ENCODE data around the gene GLS. TPM values are rescaled to one million over a fixed set of nuclear protein-coding genes. Genes with fewer than 3 reads are reported as not detected.
A peak's percentile ranks its signal among the peaks of the same experiment; 100 is the strongest.
"Not testable (repeated sequence)": the region's sequence is repeated elsewhere in the genome, so short reads cannot be mapped to it uniquely, and the experiment has no call there.

The GLS gene
- total RNA-seq, 2 experiments from 2014 or later = 187 to 191 TPM

DNA sequence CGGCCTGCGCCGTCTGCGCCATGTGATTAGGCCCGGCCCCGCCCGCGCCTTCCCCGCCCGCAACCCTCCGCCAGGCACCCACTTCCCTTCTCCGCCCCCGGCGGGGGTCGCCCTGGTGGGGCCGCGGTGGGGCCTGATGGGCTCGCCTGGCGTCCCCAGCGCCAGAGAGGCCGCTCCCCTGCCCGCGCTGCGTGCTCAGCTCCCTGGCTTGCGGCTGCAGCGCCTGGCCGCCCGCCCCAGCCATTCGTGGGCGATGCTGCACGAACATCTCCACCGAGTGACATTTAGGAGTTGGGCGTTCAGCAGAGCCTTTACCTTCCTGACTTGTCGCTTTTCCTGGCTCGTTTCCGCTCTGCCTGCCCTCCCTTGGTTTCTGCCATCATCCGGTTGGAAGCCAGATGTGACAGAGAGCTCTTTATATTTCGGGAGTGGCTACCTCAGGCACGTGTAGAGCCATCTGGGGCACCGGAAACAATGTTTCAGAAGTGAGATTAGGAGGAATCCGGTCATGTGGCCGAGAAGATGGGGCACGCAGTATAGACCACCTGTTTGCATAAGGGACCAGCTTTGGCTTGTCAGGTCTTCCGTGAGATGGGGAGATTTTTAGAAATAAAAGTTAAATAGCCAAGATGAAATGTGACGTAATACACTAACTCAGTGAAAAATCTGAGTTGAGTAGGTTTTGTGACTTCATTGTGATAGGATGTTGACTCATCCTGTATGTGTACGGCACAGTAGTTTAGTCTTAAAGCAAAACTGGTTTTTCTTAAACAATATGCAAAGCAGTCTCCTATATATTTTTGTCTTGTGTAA, 1.2 kb downstream of the GLS start:
- Mint-ChIP-seq H3K4me1 (peaks cover 39% of the 10 kb centered on the region), H3K36me3 (peaks cover 31% of the 10 kb centered on the region), H3K27me3 (peaks cover 2% of the 10 kb centered on the region), H3K27ac (peak overlapping the region; percentile 99), H3K4me3 (peak overlapping the region; percentile 96), H3K9me3 (ENCODE audit: low read depth) (no peaks in the 10 kb centered on the region)
- ATAC-seq (peak; percentile 43), DNase-seq (peak; percentile 90)
- CTCF ChIA-PET = interaction anchor here (0.8 to 2.7 kb wide), 6 partner anchors 8 to 142 kb away, joined by 3 to 12 read pairs (median 4); no protein-coding TSS in a partner anchor

DNA sequence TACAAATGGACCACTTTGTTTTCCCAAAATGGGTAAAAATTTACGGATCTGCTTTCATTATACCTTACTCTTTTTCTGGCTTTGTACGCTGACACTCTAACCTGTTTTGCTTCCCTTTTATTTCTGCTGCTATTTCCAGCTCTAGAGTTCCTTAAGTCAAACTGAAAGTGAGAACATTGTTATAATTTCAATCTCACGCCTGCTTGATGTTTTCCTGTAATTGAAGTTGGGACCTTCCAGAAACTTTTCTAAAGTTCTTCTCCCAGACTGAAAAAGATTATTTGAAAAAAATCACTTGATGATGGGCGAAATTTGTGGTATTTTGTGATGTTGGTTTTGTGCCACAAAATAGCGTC, 1.8 kb downstream of the GLS start:
- ATAC-seq = no peak

DNA sequence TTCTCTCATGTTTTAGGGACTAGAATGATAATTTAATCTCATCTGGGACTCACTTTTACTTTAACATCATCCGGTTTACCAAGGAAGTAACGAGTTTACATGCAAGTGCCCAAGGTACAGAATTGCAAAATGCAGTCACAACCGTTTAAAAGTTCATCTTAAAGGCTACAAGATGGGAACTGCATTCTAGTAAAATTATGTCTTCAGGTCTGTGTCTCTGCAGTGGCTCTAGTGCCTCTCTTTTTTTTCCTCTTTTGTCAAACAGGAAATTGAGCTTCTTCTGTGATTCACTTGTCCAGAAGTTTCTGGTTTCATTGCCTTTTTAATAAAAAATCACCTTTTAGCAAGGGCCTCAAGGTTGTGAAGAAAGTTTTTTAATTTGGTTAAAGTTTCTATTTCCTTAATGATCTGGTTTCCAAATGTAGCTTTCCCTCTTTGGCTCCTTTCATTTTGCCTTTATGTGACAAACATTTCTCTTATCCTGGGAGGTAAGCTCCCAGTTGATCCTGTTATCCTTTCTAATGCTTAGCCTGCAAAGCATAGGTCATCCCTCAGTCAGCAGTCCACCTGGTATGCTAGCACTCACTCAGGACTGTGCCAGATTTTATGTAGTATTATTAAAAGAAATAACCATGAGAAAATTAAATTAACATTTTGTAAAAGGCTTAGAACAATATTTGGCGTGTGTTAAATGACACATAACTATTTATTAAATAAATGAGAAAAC, 2.4 kb downstream of the GLS start:
- no peaks in the 10 kb centered on the region for H3K9me3 Mint-ChIP-seq (ENCODE audit: low read depth)
- DNase-seq = no peak
- ATAC-seq = no peak
- CTCF ChIA-PET = interaction anchor here (0.8 to 2.7 kb wide), 6 partner anchors 7 to 140 kb away, joined by 3 to 12 read pairs (median 4); no protein-coding TSS in a partner anchor
- H3K36me3 Mint-ChIP-seq = peaks cover 37% of the 10 kb centered on the region
- peak overlapping the region; percentile 96 for H3K4me3 Mint-ChIP-seq
- peak overlapping the region; percentile 99 for H3K27ac Mint-ChIP-seq
- peaks cover 2% of the 10 kb centered on the region for H3K27me3 Mint-ChIP-seq
- peaks cover 44% of the 10 kb centered on the region for H3K4me1 Mint-ChIP-seq

More for the DNA sequence above, 1.8 kb downstream of the GLS start:
- peaks cover 31% of the 10 kb centered on the region for H3K36me3 Mint-ChIP-seq
- H3K4me3 Mint-ChIP-seq = peak overlapping the region; percentile 96
- H3K9me3 Mint-ChIP-seq (ENCODE audit: low read depth) = no peaks in the 10 kb centered on the region
- CTCF ChIA-PET = interaction anchor here (0.8 to 2.7 kb wide), 6 partner anchors 8 to 141 kb away, joined by 3 to 12 read pairs (median 4); no protein-coding TSS in a partner anchor
- H3K4me1 Mint-ChIP-seq = peaks cover 39% of the 10 kb centered on the region
- no peak for DNase-seq
- peaks cover 2% of the 10 kb centered on the region for H3K27me3 Mint-ChIP-seq
- H3K27ac Mint-ChIP-seq = peak overlapping the region; percentile 99

DNA sequence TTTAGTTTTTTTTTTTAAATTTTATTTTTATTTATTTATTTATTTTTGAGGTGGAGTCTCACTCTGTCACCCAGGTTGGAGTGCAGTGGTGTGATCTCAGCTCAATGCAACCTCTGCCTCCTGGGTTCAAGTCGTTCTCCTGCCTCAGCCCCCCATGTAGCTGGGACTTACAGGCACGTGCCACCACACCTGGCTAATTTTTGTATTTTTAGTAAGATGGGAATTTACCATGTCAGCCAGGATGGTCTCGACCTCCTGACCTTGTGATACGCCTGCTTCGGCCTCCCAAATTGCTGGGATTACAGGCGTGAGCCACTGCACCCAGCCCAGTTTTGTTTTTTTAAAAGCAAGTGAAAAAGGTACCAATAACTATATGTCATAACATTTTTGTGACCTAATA, 5.2 kb downstream of the GLS start:
- not testable (repeated sequence) for ATAC-seq; H3K27me3 Mint-ChIP-seq; H3K9me3 Mint-ChIP-seq (ENCODE audit: low read depth); DNase-seq
- peaks cover 50% of the 10 kb centered on the region for H3K36me3 Mint-ChIP-seq
- H3K27ac Mint-ChIP-seq = peak overlapping the region; percentile 40
- H3K4me1 Mint-ChIP-seq = peaks cover 59% of the 10 kb centered on the region
- CTCF ChIA-PET = interaction anchor here (1.3 to 1.9 kb wide), 2 partner anchors 17 to 19 kb away, joined by 3 to 4 read pairs; no protein-coding TSS in a partner anchor
- peak overlapping the region; percentile 56 for H3K4me3 Mint-ChIP-seq

DNA sequence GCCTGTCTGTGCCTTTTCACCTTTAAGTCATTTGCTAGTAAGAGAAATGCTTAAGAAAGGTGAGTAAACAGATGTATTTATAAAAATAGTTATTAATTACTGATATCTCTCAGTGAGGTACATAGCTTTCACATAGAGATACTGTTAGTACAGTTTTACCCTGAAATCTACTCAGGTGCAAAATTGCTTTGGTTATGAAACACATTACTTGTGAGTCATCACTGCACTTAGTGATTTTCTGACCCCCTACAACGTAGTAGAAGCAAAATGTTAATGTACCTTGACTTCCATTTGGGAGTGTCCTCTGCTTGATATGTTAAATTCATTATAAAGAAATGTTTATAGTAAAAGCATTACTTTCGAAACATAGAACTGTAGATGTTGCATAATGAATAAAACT, 6.5 kb downstream of the GLS start:
- DNase-seq = no peak
- H3K27ac Mint-ChIP-seq = no peak overlapping the region
- no peaks in the 10 kb centered on the region for H3K27me3 Mint-ChIP-seq
- H3K36me3 Mint-ChIP-seq = peaks cover 55% of the 10 kb centered on the region
- CTCF ChIA-PET = interaction anchor here (1.0 to 1.9 kb wide), 6 partner anchors 14 to 106 kb away, joined by 3 to 7 read pairs (median 4); no protein-coding TSS in a partner anchor
- H3K9me3 Mint-ChIP-seq (ENCODE audit: low read depth) = no peaks in the 10 kb centered on the region
- H3K4me1 Mint-ChIP-seq = peaks cover 68% of the 10 kb centered on the region
- ATAC-seq = peak; percentile 27
- H3K4me3 Mint-ChIP-seq = no peak overlapping the region

DNA sequence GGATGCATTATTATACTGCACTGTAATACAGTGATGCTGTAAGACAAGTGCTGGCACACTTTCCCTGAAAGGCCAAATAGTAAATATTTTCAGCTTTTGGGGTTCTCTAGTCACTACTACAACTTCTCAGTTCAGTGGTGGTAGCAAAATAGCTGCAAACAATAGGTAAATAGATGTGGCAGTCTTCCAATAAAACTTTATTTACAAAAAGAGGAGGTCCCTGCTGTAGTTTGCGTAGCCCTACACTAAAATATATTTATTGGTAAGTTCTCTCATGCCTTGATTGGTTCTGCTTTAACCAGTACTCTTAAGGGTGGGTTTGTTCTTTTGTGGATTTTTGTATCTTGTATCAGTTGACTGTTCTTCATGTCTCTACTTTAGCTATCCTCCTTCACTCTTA, 7.8 kb downstream of the GLS start:
- Mint-ChIP-seq H3K4me1 (peaks cover 68% of the 10 kb centered on the region), H3K27me3 (no peaks in the 10 kb centered on the region), H3K36me3 (peaks cover 46% of the 10 kb centered on the region), H3K4me3 (no peak overlapping the region), H3K9me3 (ENCODE audit: low read depth) (no peaks in the 10 kb centered on the region), H3K27ac (peak overlapping the region; percentile 44)
- DNase-seq = no peak
- no peak for ATAC-seq
- CTCF ChIA-PET = interaction anchor here (1.4 to 1.8 kb wide), 2 partner anchors 8 to 38 kb away, joined by 3 to 7 read pairs; partner anchors contain the start of gene GLS

DNA sequence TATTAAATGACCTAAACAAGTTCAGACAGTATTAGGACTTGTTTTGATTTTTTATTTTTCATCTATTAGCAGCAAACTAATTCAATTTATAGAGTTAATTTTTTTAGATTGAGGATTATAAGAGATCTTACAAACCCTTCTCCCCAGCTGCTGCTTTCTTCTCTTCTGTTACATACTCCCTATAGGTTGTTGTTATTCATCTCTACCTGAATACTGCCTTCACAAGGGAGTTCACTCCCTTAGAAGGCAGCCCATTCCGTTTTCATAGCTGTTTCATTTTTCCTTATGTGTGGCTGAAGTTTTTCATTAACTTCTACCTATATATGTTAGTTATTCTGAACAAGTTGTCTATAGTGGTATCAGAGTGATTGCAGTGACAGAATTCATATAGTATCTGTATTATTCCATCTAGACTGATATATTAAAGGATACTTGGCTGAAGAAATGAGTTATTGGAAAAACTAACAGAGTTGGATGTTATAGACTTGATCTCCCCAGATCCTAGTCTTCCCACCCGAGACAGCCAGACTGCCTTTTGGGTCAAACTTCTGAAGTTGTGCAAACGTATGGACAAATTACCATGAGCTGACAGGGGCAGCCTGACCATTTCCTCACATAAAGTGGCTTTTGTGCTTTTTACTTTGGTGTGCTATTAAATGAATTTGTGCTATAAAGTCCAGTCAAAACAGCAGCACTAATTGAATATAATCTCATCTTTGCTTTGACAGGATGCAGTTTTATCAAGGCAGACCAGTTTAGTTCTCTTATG, 8.7 kb downstream of the GLS start:
- no peak for DNase-seq
- no peak for ATAC-seq
- CTCF ChIA-PET = interaction anchor here (1.3 to 1.4 kb wide), 2 partner anchors 7 to 9 kb away, joined by 3 read pairs; partner anchors contain the start of gene GLS
- H3K4me3 Mint-ChIP-seq = no peak overlapping the region
- peak overlapping the region; percentile 19 for H3K27ac Mint-ChIP-seq
- H3K27me3 Mint-ChIP-seq = no peaks in the 10 kb centered on the region
- peaks cover 40% of the 10 kb centered on the region for H3K36me3 Mint-ChIP-seq
- H3K4me1 Mint-ChIP-seq = peaks cover 63% of the 10 kb centered on the region
- H3K9me3 Mint-ChIP-seq (ENCODE audit: low read depth) = no peaks in the 10 kb centered on the region

DNA sequence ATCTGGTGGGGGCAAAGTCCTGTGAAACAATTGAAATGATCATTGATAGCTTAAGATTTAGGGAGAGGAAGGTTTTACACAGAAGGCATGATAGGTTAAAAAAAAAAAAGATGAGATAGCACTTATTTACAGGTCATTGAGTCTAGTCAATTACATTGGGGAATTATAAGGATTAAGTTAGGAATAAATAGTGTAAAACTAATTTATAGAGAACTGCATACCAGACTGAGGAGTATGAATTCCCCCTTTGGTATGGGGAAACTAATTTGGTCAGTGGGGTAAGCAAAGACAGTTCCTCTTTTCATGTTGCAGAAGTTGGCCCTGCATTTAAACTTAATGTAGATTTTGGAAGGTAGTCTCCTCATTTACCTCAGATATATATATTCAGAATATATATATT, 10.8 kb downstream of the GLS start:
- DNase-seq (no peak), ATAC-seq (no peak)
- Mint-ChIP-seq H3K9me3 (ENCODE audit: low read depth) (no peaks in the 10 kb centered on the region), H3K4me1 (peaks cover 51% of the 10 kb centered on the region), H3K4me3 (no peak overlapping the region), H3K27me3 (no peaks in the 10 kb centered on the region), H3K36me3 (peaks cover 44% of the 10 kb centered on the region), H3K27ac (no peak overlapping the region)
- CTCF ChIA-PET = interaction anchor here (1.7 kb wide), 1 partner anchor 34 kb away, joined by 3 read pairs; no protein-coding TSS in a partner anchor

DNA sequence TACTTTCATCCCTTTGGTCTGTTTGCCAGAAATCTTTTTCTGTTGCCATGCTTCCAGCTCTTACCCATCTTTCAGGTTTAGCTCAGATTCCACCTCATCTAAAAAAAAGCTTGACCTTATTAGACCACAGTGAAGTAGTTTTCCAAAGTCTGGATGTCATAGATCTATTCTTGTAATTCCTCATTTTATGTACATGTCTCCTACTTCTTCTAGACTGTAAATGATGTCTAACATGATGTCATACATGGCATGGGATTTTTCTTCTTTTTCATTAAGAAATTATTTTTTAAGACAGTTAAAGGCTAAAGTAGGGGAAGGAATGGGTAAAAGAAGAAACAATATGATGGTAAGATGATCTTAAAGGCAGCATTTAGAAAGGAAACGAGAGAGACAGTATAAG, 11.3 kb downstream of the GLS start:
- Mint-ChIP-seq H3K27me3 (no peaks in the 10 kb centered on the region), H3K9me3 (ENCODE audit: low read depth) (no peaks in the 10 kb centered on the region), H3K36me3 (peaks cover 49% of the 10 kb centered on the region), H3K27ac (no peak overlapping the region), H3K4me3 (no peak overlapping the region), H3K4me1 (peaks cover 47% of the 10 kb centered on the region)
- DNase-seq (no peak), ATAC-seq (no peak)
- CTCF ChIA-PET = no interaction called here

DNA sequence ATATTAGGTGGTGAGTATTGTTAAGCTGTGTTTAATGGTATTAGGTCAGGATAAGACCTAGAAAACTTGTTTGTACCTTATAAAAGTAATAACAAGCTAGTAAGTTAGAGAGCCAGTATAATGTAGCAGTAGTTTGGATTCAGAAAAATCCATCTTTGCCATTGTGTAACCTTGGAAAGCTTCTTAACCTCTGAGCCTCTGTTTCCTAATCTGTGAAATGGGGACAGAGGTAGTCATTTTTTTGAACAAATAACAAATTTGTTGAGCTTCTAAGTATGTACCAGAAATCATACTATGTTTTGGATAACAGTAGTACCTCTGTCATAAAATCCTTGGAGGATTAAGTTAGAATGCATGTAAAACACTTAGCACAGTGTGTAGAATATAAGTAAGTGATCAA, 12.5 kb downstream of the GLS start:
- Mint-ChIP-seq H3K4me3 (no peak overlapping the region), H3K27ac (no peak overlapping the region), H3K27me3 (no peaks in the 10 kb centered on the region), H3K4me1 (peaks cover 39% of the 10 kb centered on the region), H3K9me3 (ENCODE audit: low read depth) (no peaks in the 10 kb centered on the region), H3K36me3 (peaks cover 45% of the 10 kb centered on the region)
- DNase-seq = no peak
- ATAC-seq = no peak
- CTCF ChIA-PET = interaction anchor here (0.8 to 1.6 kb wide), 2 partner anchors 42 to 101 kb away, joined by 3 to 5 read pairs; no protein-coding TSS in a partner anchor

DNA sequence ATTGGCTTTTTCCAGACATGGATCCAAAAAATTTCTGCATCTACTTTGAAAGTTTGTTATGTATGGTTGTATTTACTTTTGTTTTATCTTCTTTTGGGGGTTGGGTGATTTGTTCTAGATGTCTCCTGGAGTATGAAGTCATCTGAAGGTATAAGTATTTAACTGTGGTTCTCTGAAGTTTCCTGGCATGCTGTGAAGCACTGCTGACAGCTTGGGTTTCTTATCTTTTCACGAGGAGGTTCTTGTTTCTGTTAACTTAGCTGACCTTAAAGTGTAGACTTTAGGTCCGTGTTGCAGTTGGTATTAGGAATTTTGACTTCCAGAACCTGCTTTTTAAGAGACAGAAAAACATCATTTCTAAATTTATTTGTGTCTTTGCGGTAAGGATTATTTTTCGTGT, 15.9 kb downstream of the GLS start:
- Mint-ChIP-seq H3K27ac (peak overlapping the region; percentile 56), H3K27me3 (no peaks in the 10 kb centered on the region), H3K36me3 (peaks cover 38% of the 10 kb centered on the region), H3K4me1 (peaks cover 18% of the 10 kb centered on the region), H3K4me3 (no peak overlapping the region), H3K9me3 (ENCODE audit: low read depth) (no peaks in the 10 kb centered on the region)
- no peak for ATAC-seq
- CTCF ChIA-PET = no interaction called here
- DNase-seq = no peak

DNA sequence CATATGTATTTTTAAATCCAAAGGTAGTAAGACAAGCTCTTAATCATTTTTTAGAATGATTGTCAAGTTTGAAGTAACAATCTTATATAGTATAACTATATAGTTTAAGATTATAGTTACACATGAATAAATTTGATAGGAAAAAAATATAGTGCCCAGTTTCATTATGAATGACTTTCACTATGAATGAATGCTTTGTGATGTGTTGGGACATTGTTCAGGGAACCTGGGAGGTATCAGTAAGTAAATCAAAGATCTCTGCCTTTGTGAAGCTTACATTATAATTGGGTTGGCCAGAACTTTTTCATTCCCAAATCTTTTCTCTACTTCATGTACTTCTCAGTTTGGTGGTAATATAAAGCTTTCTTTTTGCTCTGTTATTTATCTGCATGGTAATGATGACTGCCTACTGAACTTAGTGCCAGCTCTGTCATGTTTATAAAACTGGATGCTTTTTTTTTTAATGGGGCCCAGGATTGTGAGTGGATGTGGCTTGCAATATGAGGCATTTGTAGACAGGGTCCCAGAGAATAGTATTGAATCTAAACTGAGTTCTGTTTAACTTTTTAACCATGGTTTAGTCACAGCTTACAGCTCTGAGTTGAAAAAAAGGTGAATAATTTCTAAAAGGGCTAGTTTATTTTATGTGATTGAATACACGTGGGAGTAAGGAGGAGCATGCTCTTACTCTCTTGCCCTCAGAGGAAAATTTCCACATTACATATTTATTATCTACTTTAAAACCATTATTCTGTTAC, 23.3 kb downstream of the GLS start:
- peaks cover 20% of the 10 kb centered on the region for H3K4me1 Mint-ChIP-seq
- no peaks in the 10 kb centered on the region for H3K27me3 Mint-ChIP-seq
- DNase-seq (no peak), ATAC-seq (peak; percentile 66)
- no peak overlapping the region for H3K27ac Mint-ChIP-seq
- H3K36me3 Mint-ChIP-seq = peaks cover 48% of the 10 kb centered on the region
- CTCF ChIA-PET = interaction anchor here (1.0 to 1.2 kb wide), 2 partner anchors 17 to 54 kb away, joined by 3 to 6 read pairs; no protein-coding TSS in a partner anchor
- H3K9me3 Mint-ChIP-seq (ENCODE audit: low read depth) = no peaks in the 10 kb centered on the region
- H3K4me3 Mint-ChIP-seq = no peak overlapping the region

Data from activated CD8-positive, alpha-beta memory T cell treated with anti-CD3 and anti-CD28 coated beads, Interleukin-2, amount 10 ng/mL, durations not matched to agents 7 days and 5 days (primary cell).